Stimulated activated CD4-positive, alpha-beta T cell treated with anti-CD3 and anti-CD28 coated beads, Interleukin-4, amount 100 ng/mL, for 1 hour (primary cell): ENCODE results near the gene GFRA1.

ENCODE experiments used
- DNase-seq: peaks from one replicate; pipeline ENCODE4 v3.0.0-alpha.2; 2020

GFRA1 gene

GRCh38 chr10:116098411-116099022 is 174.5 kb downstream of the GFRA1 start:
- no peak for DNase-seq

GRCh38 chr10:116097239-116097784 is 175.7 kb downstream of the GFRA1 start:
- no peak for DNase-seq

- DNase-seq: no peak
These were observed 176.5 kb downstream of the GFRA1 start for GRCh38 chr10:116096526-116096925.

- DNase-seq: no peak
These were observed 178.7 kb downstream of the GFRA1 start for GRCh38 chr10:116094356-116094755.

GRCh38 chr10:116093031-116093430 is 180.0 kb downstream of the GFRA1 start:
- DNase-seq: no peak

- no peak for DNase-seq
These were observed 184.0 kb downstream of the GFRA1 start for GRCh38 chr10:116088985-116089384.

- DNase-seq: no peak
These were observed 187.7 kb downstream of the GFRA1 start for GRCh38 chr10:116085323-116085722.

- no peak for DNase-seq
These were observed 188.8 kb downstream of the GFRA1 start for GRCh38 chr10:116084161-116084560.

GRCh38 chr10:116083226-116083762 is 189.7 kb downstream of the GFRA1 start:
- DNase-seq: no peak

- DNase-seq: no peak
These were observed 190.2 kb downstream of the GFRA1 start for GRCh38 chr10:116082762-116083161.

- DNase-seq: no peak
These were observed 190.8 kb downstream of the GFRA1 start for GRCh38 chr10:116082206-116082605.

GRCh38 chr10:116080553-116080952 is 192.5 kb downstream of the GFRA1 start:
- no peak for DNase-seq

GRCh38 chr10:116079355-116079754 is 193.7 kb downstream of the GFRA1 start:
- DNase-seq: no peak

- DNase-seq: no peak
These were observed 196.4 kb downstream of the GFRA1 start for GRCh38 chr10:116076621-116077020.

GRCh38 chr10:116073510-116073909 is 199.5 kb downstream of the GFRA1 start:
- DNase-seq: no peak

- DNase-seq: no peak
These were observed 200.0 kb downstream of the GFRA1 start for GRCh38 chr10:116073001-116073400.

GRCh38 chr10:116071453-116072148 is 201.4 kb downstream of the GFRA1 start:
- no peak for DNase-seq

- DNase-seq: no peak
These were observed 202.2 kb downstream of the GFRA1 start for GRCh38 chr10:116070743-116071320.

GRCh38 chr10:116069856-116070255 is 203.2 kb downstream of the GFRA1 start:
- DNase-seq: no peak

- DNase-seq: no peak
These were observed 205.2 kb downstream of the GFRA1 start for GRCh38 chr10:116067825-116068224.

GRCh38 chr10:116063107-116063506 is 209.9 kb downstream of the GFRA1 start:
- DNase-seq: no peak

- DNase-seq: no peak
These were observed 212.1 kb downstream of the GFRA1 start for GRCh38 chr10:116060864-116061263.

GRCh38 chr10:116059320-116059719 is 213.7 kb downstream of the GFRA1 start:
- no peak for DNase-seq
